Activated naive CD4-positive, alpha-beta T cell treated with anti-CD3 and anti-CD28 coated beads, Interleukin-2, amount 50 U/mL, for 72 hours (primary cell): Measurements from ENCODE around the gene RIPK1. TPM values are rescaled to one million over a fixed set of nuclear protein-coding genes. Genes with fewer than 3 reads are reported as not detected.
A peak's percentile ranks its signal among the peaks of the same experiment; 100 is the strongest.

Experiments used
- ATAC-seq, 2 donors: fragments of 150-1000 bp; cut with Tn5 transposase; 2 replicates each; pipeline ENCODE4 v1.10.0; 2021; ENCODE audit warnings: mild to moderate bottlenecking in 2 of 2, moderate library complexity in 2 of 2
- DNase-seq, 2 donors: peaks; one replicate each; pipeline ENCODE4 v3.0.0; 2021 to 2022; ENCODE audit warnings: low spot score in 2 of 2
- H3K27ac Mint-ChIP-seq, 2 donors: one replicate each; pipeline ENCODE4 v1.8.0; 2022; ENCODE audit warnings: mild to moderate bottlenecking in 2 of 2, mixed read lengths in 2 of 2
- H3K36me3 Mint-ChIP-seq, 2 donors: one replicate each; pipeline ENCODE4 v1.8.0; 2022; ENCODE audit warnings: mixed read lengths in 2 of 2
- H3K9me3 Mint-ChIP-seq, 2 donors: one replicate each; pipeline ENCODE4 v1.8.0; 2022; ENCODE audit warnings: mixed read lengths in 2 of 2
- total RNA-seq, 2 donors: library from RNA; stranded (reverse); gene quantifications; one replicate each; pipeline ENCODE4 v1.2.3, GENCODE V29; 2022

RIPK1 gene
- total RNA-seq, 2 donors from 2014 or later: 12.1 to 16.0 TPM

DNA sequence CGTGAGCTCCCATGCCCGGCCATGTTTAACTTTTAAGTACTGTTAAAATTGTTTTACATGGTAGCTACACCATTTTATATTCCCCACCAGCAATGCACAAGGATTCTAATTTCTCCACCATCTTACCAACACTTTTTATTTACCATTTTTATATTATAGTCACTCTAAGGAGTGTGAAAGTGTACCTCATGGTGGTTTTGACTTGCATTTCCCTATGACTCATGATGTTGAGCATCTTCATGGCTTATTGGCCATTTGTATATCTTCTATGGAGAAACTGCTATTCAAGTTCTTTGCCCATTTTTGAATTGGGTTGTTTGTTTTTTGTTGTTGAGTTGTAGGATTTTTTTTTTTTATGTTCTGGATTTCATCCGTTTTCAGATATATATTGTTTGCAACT lies 34.6 kb downstream of the RIPK1 start:
- DNase-seq: no peak
- ATAC-seq: peak; percentile 49 to 71
- no peaks in the 10 kb centered on the region for H3K9me3 Mint-ChIP-seq
- peaks cover 5 to 24% of the 10 kb centered on the region in 2 donors for H3K36me3 Mint-ChIP-seq
- H3K27ac Mint-ChIP-seq: no peak overlapping the region

GRCh38 chr6:3108746-3109414 lies 40.6 kb downstream of the RIPK1 start:
- peak overlapping the region in 1 of 2 donors; percentile 31 for H3K27ac Mint-ChIP-seq
- peaks cover 5 to 34% of the 10 kb centered on the region in 2 donors for H3K36me3 Mint-ChIP-seq
- ATAC-seq (no peak), DNase-seq (no peak)
- no peaks in the 10 kb centered on the region for H3K9me3 Mint-ChIP-seq

DNA sequence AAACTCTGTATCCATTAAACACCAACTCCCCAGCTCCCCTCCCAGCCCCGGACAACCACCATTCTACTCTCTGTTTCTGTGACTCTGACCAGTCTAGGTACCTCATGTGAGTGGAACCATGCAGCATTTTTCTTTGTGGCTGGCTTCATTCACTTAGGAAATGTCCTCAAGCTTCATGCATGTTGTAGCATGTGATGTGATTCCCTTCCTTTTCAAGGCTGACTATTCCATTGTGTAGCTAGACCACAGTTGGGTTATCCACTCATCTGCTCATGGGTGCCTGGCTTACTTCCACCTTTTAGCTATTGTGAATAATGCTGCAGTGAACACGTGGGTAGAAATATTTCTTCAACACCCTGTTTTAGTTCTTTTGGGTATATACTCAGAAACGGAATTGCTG lies 41.5 kb downstream of the RIPK1 start:
- peaks cover 5 to 26% of the 10 kb centered on the region in 2 donors for H3K36me3 Mint-ChIP-seq
- H3K27ac Mint-ChIP-seq: no peak overlapping the region
- DNase-seq: no peak
- no peaks in the 10 kb centered on the region for H3K9me3 Mint-ChIP-seq
- no peak for ATAC-seq

DNA sequence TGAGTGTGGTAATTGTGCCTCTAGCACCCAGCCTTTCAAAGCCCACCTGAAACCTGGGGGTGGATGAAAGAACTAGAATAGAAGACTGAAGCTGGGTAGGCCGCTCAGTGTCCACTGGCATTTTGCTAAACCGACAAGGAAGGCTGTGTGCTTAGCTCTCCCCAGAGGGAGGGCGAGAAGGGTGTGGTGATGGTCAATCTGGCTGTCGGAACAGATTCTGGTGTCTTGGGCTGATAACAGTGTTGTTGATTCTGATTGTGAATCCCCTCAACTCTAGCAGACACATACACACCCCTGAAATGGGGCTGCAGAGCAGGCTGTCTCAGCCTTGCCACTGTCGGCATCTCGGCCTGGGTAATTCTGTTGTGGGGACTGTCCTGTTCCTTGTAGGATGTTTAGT lies 46.1 kb downstream of the RIPK1 start:
- Mint-ChIP-seq H3K9me3 (no peaks in the 10 kb centered on the region), H3K36me3 (peaks cover 4 to 14% of the 10 kb centered on the region in 2 donors), H3K27ac (peak overlapping the region in 1 of 2 donors; percentile 60)
- ATAC-seq (no peak), DNase-seq (no peak)

- DNase-seq (no peak), ATAC-seq (no peak)
- Mint-ChIP-seq H3K27ac (peak overlapping the region in 1 of 2 donors; percentile 48), H3K9me3 (no peaks in the 10 kb centered on the region), H3K36me3 (peaks cover 6% of the 10 kb centered on the region in 2 donors)
Measured at GRCh38 chr6:3117912-3118352, 49.6 kb downstream of the RIPK1 start.

DNA sequence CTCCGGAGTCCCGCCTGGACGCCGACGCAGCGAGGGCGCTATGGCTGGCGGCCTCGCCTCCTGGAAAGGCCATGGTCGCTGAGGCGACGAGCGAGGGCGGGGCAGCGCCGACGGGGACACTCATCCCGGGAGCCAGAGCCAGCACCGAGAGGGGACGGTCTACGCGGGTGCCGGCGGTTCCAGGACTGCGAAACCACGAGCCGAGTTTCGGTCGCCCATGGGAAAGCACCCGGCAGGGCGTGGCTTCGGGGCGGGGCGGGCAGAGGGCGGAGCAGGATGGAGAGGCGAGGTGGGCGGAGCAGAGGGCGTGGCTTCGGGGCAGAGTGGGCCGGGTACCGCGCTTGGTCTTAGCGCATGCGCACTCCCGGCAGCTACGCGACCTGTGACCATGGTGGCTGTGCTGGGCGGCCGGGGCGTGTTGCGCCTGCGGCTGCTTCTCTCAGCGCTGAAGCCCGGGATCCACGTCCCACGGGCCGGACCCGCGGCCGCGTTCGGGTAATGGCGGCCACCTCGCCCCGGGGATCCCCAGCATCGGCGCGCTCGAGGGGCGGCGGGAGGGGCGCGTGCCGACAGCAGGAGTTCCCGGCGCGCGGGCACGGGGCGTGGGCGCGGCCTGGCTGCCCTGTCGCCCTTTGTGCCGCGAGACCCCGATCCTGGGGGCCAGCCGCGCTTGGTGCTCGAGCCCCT lies 50.2 kb downstream of the RIPK1 start, which contains the start of gene BPHL:
TSS of gene BPHL (plus strand) at position 359 of the 687 bp plus-strand sequence. CDS start at position 389, 30 bp downstream.
- H3K9me3 Mint-ChIP-seq: no peaks in the 10 kb centered on the region
- ATAC-seq: peak; percentile 92 to 95
- peak; percentile 100 for DNase-seq
- peak within 1 kb of the TSS; percentile 48 to 73 for H3K27ac Mint-ChIP-seq
- peaks cover 6% of the 10 kb centered on the region in 2 donors for H3K36me3 Mint-ChIP-seq

DNA sequence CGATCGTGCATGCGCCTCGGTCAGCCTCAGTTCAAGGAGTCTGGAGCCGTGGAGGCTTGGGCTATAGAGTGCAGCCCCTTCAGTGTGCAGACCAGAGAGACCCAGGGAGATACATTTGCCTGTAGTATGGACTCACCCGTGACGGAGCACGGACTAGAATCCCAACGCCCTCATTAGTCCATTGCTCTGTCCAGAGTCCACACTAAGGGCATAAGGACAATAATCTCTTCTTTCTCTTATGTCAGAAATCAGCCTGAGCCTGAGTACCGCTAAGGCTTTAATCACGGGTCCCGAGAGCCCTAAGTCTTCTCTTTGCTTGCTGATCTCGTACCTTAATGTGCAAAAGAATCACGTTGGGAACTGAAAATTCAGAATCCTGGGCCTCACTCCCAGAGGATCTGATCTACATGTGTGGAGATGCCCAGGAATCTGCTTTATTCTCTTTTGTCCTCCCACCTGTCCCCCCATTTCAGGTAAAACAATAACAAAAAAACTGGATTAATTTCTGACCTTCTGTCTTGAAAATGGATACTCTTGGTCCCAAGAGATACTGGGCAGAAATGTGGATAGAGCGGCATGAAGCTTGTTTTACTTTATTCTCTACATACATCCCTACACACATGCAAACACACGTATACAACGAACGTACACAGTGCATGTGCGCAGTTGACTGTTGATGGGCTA lies 50.9 kb downstream of the RIPK1 start:
- Mint-ChIP-seq H3K9me3 (no peaks in the 10 kb centered on the region), H3K36me3 (peaks cover 6% of the 10 kb centered on the region in 2 donors), H3K27ac (peak overlapping the region; percentile 48 to 73)
- ATAC-seq (peak; percentile 22 to 36), DNase-seq (no peak)

DNA sequence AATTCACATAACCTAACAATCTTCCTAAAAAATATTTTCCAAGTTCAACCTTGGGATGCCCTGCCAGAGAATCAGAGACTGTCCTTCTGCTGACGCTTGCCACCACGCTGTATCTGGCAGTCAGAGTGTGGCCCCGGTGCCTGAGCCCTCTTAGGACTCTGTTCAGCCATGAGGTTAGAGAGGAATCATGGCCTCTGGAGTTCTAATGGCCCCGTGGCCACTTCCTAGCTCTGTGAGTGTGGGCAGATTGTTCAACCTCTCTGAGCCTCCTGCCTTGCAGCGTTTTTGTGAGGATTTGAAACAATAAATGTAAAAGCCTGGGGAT lies 52.4 kb downstream of the RIPK1 start:
- no peaks in the 10 kb centered on the region for H3K9me3 Mint-ChIP-seq
- H3K27ac Mint-ChIP-seq: no peak overlapping the region
- no peak for ATAC-seq
- H3K36me3 Mint-ChIP-seq: peaks cover 6% of the 10 kb centered on the region in 2 donors
- DNase-seq: no peak

- Mint-ChIP-seq H3K9me3 (no peaks in the 10 kb centered on the region), H3K27ac (no peak overlapping the region), H3K36me3 (peaks cover 6% of the 10 kb centered on the region in 2 donors)
- ATAC-seq: no peak
- DNase-seq: no peak
Measured at GRCh38 chr6:3122823-3123182, 54.5 kb downstream of the RIPK1 start.

- no peak for ATAC-seq
- no peak for DNase-seq
- H3K9me3 Mint-ChIP-seq: no peaks in the 10 kb centered on the region
- H3K27ac Mint-ChIP-seq: no peak overlapping the region
- H3K36me3 Mint-ChIP-seq: no peaks in the 10 kb centered on the region
Measured at GRCh38 chr6:3124667-3125066, 56.4 kb downstream of the RIPK1 start.

DNA sequence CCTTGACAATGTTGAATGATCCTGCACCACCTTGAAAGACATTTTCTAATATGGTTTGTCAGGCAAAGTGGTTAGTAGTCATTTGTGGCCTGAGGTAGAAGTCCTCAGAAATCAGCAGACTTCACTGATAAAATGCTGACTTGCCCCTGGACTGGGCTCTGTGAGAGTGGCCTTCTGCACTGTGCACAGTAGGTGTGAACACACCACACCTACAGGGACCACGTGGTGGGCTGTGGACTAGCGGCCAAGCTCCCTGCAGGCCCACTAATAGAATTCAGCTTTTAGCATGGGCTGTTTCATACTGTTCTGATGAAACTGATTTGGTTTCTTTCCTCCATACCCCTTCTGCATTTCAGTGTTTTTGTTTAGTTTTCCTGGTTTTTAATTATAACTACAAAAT lies 57.5 kb downstream of the RIPK1 start:
- Mint-ChIP-seq H3K27ac (no peak overlapping the region), H3K9me3 (no peaks in the 10 kb centered on the region), H3K36me3 (no peaks in the 10 kb centered on the region)
- ATAC-seq (no peak), DNase-seq (no peak)

DNA sequence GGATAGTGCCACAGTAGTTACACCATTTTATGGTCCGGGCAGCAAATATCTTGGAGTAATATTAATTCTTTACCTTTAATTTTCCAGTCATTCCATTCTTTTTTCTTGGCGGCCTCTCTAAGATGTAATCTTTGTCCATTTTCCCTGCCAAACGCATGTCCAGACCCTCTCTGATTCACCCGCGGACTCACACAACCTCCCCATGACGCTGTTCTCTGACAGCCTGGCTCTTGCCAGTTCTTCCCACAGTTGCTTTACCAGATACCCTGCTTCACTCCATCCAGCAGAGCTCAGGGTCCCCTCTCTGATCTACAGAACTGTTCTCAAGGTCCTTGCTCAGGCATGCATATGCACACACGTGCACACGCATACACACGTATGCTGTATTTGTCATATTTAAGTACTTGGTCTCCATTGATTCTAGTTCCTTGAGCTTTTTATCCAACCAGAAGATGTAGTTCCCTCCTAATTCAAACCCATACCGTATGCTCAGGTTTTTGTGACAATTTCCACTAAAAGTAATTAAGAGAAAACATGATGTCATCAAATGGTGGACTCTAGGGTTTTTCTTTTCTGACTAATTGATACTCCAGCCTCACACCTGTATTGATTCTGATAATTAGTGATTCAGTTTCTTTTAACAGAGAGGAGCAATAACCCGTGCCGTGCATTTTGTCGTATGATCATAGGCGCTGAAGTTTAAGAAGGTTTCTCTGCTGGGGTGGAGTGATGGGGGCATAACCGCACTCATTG lies 60.2 kb downstream of the RIPK1 start:
- Mint-ChIP-seq H3K36me3 (no peaks in the 10 kb centered on the region), H3K9me3 (no peaks in the 10 kb centered on the region), H3K27ac (no peak overlapping the region)
- DNase-seq (no peak), ATAC-seq (no peak)

- no peaks in the 10 kb centered on the region for H3K9me3 Mint-ChIP-seq
- H3K36me3 Mint-ChIP-seq: no peaks in the 10 kb centered on the region
- ATAC-seq (no peak), DNase-seq (no peak)
- H3K27ac Mint-ChIP-seq: peak overlapping the region in 1 of 2 donors; percentile 32
Measured at GRCh38 chr6:3131695-3132094, 63.4 kb downstream of the RIPK1 start.

GRCh38 chr6:3133515-3133914 lies 65.2 kb downstream of the RIPK1 start:
- no peaks in the 10 kb centered on the region for H3K9me3 Mint-ChIP-seq
- H3K27ac Mint-ChIP-seq: no peak overlapping the region
- ATAC-seq (no peak), DNase-seq (no peak)
- H3K36me3 Mint-ChIP-seq: peaks cover 0 to 6% of the 10 kb centered on the region in 2 donors

DNA sequence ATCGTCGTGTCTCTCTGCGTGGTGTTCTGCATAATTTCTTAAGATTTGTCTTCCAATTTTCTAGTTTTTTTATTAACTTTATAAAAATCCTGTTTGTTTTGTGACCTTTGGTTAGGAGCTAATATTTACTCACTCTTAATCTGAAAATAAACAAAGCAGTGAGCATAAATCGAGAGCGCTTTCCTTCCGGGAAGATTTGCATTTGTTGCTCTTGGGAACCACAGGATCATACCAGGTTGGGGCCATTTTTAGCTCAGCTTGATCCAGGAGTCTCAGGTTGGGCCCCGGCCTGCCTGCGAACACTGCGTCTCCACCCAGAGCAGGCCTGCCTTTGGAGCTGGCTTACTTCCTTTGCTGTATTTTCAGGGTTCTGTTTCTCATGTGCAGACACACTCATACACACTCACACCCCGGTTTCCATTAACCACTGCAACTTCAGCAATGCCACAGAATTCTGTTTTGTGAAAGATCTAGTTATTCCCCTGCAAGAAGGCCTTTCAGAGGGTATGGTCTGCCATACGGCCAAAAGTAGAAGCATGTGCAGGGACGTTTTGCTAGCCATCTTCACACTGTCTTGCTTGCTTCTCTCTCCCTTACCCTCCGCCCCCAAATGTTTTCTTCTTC lies 67.5 kb downstream of the RIPK1 start:
- no peak for ATAC-seq
- H3K9me3 Mint-ChIP-seq: no peaks in the 10 kb centered on the region
- peaks cover 0 to 6% of the 10 kb centered on the region in 2 donors for H3K36me3 Mint-ChIP-seq
- DNase-seq: no peak
- no peak overlapping the region for H3K27ac Mint-ChIP-seq

GRCh38 chr6:3136292-3137011 lies 68.2 kb downstream of the RIPK1 start:
- no peak for DNase-seq
- no peak for ATAC-seq
- no peaks in the 10 kb centered on the region for H3K9me3 Mint-ChIP-seq
- H3K27ac Mint-ChIP-seq: no peak overlapping the region
- H3K36me3 Mint-ChIP-seq: peaks cover 0 to 6% of the 10 kb centered on the region in 2 donors
